ENCODE measurements around the gene TNS2. TPM values are rescaled to one million over a fixed set of nuclear protein-coding genes. Genes with fewer than 3 reads are reported as not detected.

Gene TNS2
- total and polyA plus RNA-seq, 9 of the 15 experiments (the other 6 are each of a cell fraction or from before 2014, with no cell fraction given), result 0.28 to 3.1 (median 1.2) TPM; not detected in 1

GRCh38 chr12:53054112-53054878, 4.4 kb downstream of the TNS2 start (continued):
- TF ChIP-seq, protein P1, sequence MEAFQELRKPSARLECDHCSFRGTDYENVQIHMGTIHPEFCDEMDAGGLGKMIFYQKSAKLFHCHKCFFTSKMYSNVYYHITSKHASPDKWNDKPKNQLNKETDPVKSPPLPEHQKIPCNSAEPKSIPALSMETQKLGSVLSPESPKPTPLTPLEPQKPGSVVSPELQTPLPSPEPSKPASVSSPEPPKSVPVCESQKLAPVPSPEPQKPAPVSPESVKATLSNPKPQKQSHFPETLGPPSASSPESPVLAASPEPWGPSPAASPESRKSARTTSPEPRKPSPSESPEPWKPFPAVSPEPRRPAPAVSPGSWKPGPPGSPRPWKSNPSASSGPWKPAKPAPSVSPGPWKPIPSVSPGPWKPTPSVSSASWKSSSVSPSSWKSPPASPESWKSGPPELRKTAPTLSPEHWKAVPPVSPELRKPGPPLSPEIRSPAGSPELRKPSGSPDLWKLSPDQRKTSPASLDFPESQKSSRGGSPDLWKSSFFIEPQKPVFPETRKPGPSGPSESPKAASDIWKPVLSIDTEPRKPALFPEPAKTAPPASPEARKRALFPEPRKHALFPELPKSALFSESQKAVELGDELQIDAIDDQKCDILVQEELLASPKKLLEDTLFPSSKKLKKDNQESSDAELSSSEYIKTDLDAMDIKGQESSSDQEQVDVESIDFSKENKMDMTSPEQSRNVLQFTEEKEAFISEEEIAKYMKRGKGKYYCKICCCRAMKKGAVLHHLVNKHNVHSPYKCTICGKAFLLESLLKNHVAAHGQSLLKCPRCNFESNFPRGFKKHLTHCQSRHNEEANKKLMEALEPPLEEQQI (IDR thresholded peaks at IDR 0.05), result no peak
- TF ChIP-seq NBN (IDR thresholded peaks at IDR 0.05; ENCODE audit: low read depth) (no peak), CBX3 (IDR thresholded peaks at IDR 0.05; ENCODE audit: borderline replicate concordance in 1 of 2, low read length in 2 of 2) (no peak), FOSL1 (tag; conservative IDR thresholded peaks at IDR 0.05) (peak; percentile 34; the same call in 1 of the 2 replicates), NFRKB (IDR thresholded peaks at IDR 0.05; ENCODE audit: low read depth) (no peak), TFAP4 (CRISPR knock-in tag; IDR thresholded peaks at IDR 0.05; ENCODE audit: borderline replicate concordance) (peak; percentile 73; the same call in 1 of the 2 replicates), ZNF79 (CRISPR knock-in tag; IDR thresholded peaks at IDR 0.05; ENCODE audit: low read depth) (no peak), ZNF146 (CRISPR knock-in tag; IDR thresholded peaks at IDR 0.05; ENCODE audit: unreplicated experiment) (no peak), NONO (IDR thresholded peaks at IDR 0.05; ENCODE audit: low read depth in 2 of 2, low read length in 1 of 2) (peak in 1 of 2 experiments; percentile 43; a peak in 1 of 4 replicates), BRCA1 (IDR thresholded peaks at IDR 0.05) (no peak), BRCA1 (CRISPR knock-in tag; IDR thresholded peaks at IDR 0.05) (no peak), ZNF134 (CRISPR knock-in tag; conservative IDR thresholded peaks at IDR 0.05) (no peak)
